Naive thymus-derived CD4-positive, alpha-beta T cell (primary cell): ENCODE measurements around the gene SLC35F5. TPM values are rescaled to one million over a fixed set of nuclear protein-coding genes. Genes with fewer than 3 reads are reported as not detected.
A peak's percentile ranks its signal among the peaks of the same experiment; 100 is the strongest.

Source experiments
- ATAC-seq: fragments of 150-1000 bp; cut with Tn5 transposase; 2 replicates; pipeline ENCODE4 v1.10.0; 2021; ENCODE audit warnings: mild to moderate bottlenecking, moderate library complexity
- CTCF ChIA-PET: fragments of 350-600 bp; sonication (Branson Sonifier 250); formaldehyde crosslinking; loops from one replicate; lab custom pipeline; 2021; ENCODE audit warnings: antibody characterized with exemption; lab: Charles Lee
- POLR2A ChIA-PET: fragments of 350-600 bp; sonication (Branson Sonifier 250); formaldehyde crosslinking; loops from one replicate; lab custom pipeline; 2021; ENCODE audit warnings: antibody characterized with exemption, inconsistent platforms; lab: Charles Lee
- DNase-seq, 9 donors: peaks; one replicate each; pipeline versions ENCODE4 v3.0.0 to v3.0.0-alpha.2; 2020 to 2022; ENCODE audit warnings: mixed read lengths in 1 of 9
- H3K27ac ChIP-seq: one replicate; pipeline ENCODE4 v1.7.0; 2013; ENCODE audit warnings: mild to moderate bottlenecking, low read depth, low read length, moderate library complexity
- H3K27me3 ChIP-seq, 2 donors: one replicate each; pipeline ENCODE4 v1.7.0; 2013; ENCODE audit warnings: low read length in 2 of 2, mild to moderate bottlenecking in 2 of 2, moderate library complexity in 2 of 2; ENCODE audit not compliant: control insufficient read depth in 2 of 2, insufficient read depth in 2 of 2
- H3K36me3 ChIP-seq, 3 experiments: 1 replicate in 2 of 3; 2 replicates in 1 of 3; pipeline ENCODE4 v1.7.0; 2013; ENCODE audit warnings: low read length in 3 of 3, mild to moderate bottlenecking in 3 of 3, moderate library complexity in 1 of 3; ENCODE audit not compliant: insufficient read depth in 3 of 3, control insufficient read depth in 2 of 3
- H3K4me1 ChIP-seq, 2 donors: one replicate each; pipeline ENCODE4 v1.7.0; 2013; ENCODE audit warnings: low read length in 2 of 2, mild to moderate bottlenecking in 2 of 2, moderate library complexity in 1 of 2; ENCODE audit not compliant: control insufficient read depth in 2 of 2, insufficient read depth in 2 of 2
- H3K4me3 ChIP-seq: 2 replicates; pipeline ENCODE4 v1.7.0; 2013; ENCODE audit warnings: mild to moderate bottlenecking, low read length
- H3K9me3 ChIP-seq, 3 experiments: 1 replicate in 2 of 3; 2 replicates in 1 of 3; pipeline ENCODE4 v1.7.0; 2013; ENCODE audit warnings: low read length in 3 of 3; ENCODE audit not compliant: control insufficient read depth in 2 of 3
- H3K27ac Mint-ChIP-seq, 9 donors: one replicate each; pipeline ENCODE4 v1.8.0; 2020 to 2022; ENCODE audit warnings: mixed read lengths in 9 of 9, mild to moderate bottlenecking in 8 of 9, moderate library complexity in 5 of 9, inconsistent platforms in 2 of 9
- H3K27me3 Mint-ChIP-seq, 5 donors: one replicate each; pipeline ENCODE4 v1.8.0; 2021 to 2022; ENCODE audit warnings: mixed read lengths in 5 of 5, mild to moderate bottlenecking in 1 of 5
- H3K36me3 Mint-ChIP-seq, 5 donors: one replicate each; pipeline ENCODE4 v1.8.0; 2020 to 2022; ENCODE audit warnings: mixed read lengths in 5 of 5, mild to moderate bottlenecking in 3 of 5, inconsistent platforms in 1 of 5
- H3K4me1 Mint-ChIP-seq, 7 donors: one replicate each; pipeline ENCODE4 v1.8.0; 2020 to 2022; ENCODE audit warnings: mixed read lengths in 7 of 7, mild to moderate bottlenecking in 3 of 7, inconsistent platforms in 1 of 7
- H3K4me3 Mint-ChIP-seq, 10 donors: one replicate each; pipeline ENCODE4 v1.8.0; 2020 to 2022; ENCODE audit warnings: mild to moderate bottlenecking in 10 of 10, mixed read lengths in 10 of 10, moderate library complexity in 6 of 10, inconsistent platforms in 2 of 10
- H3K9me3 Mint-ChIP-seq, 11 donors: one replicate each; pipeline ENCODE4 v1.8.0; 2020 to 2022; ENCODE audit warnings: mixed read lengths in 11 of 11, mild to moderate bottlenecking in 4 of 11, inconsistent platforms in 1 of 11, moderate library complexity in 1 of 11
- intact Hi-C, 2 donors: fragments of 100-400 bp; cut with micrococcal nuclease; formaldehyde crosslinking; loops; one replicate each; pipeline ENCODE4 v1.15.1; 2023
- polyA plus RNA-seq, 2 donors: library from polyadenylated mRNA; unstranded; fragments of 300-500 nt; fragmentation: Illumina TruSeq; gene quantifications; one replicate each; pipeline ENCODE4 v1.2.3, GENCODE V29; 2021
- total RNA-seq, 6 experiments: library from RNA in 5 of 6; stranded (reverse) in 5 of 6; gene quantifications; 1 replicate in 5 of 6; 2 replicates in 1 of 6; pipeline ENCODE4 v1.2.3 and lab custom pipeline; 2021 to 2026

Gene SLC35F5
- total and polyA plus RNA-seq, 7 experiments from 2014 or later, result 3.8 to 33.4 (median 25.5) TPM

- Histone ChIP-seq H3K4me3 (no peak overlapping the region), H3K36me3 (peaks cover 0 to 12% (median 0%) of the 10 kb centered on the region in 3 experiments), H3K27me3 (no peaks in the 10 kb centered on the region), H3K27ac (no peak overlapping the region), H3K9me3 (no peaks in the 10 kb centered on the region), H3K4me1 (no peaks in the 10 kb centered on the region)
- peaks cover 3 to 26% (median 20%) of the 10 kb centered on the region in 5 donors for H3K36me3 Mint-ChIP-seq
- H3K4me3 Mint-ChIP-seq, result no peak overlapping the region
- peaks cover 0 to 4% (median 0%) of the 10 kb centered on the region in 7 donors for H3K4me1 Mint-ChIP-seq
- no peak overlapping the region for H3K27ac Mint-ChIP-seq
- no peak for ATAC-seq
- H3K9me3 Mint-ChIP-seq, result no peaks in the 10 kb centered on the region
- no peaks in the 10 kb centered on the region for H3K27me3 Mint-ChIP-seq
- ChIA-PET POLR2A (no interaction called here), CTCF (no interaction called here)
- DNase-seq, result no peak
- intact Hi-C loops, result no loop called here
Measured at GRCh38 chr2:113716291-113716690, 40.2 kb downstream of the SLC35F5 start.

DNA sequence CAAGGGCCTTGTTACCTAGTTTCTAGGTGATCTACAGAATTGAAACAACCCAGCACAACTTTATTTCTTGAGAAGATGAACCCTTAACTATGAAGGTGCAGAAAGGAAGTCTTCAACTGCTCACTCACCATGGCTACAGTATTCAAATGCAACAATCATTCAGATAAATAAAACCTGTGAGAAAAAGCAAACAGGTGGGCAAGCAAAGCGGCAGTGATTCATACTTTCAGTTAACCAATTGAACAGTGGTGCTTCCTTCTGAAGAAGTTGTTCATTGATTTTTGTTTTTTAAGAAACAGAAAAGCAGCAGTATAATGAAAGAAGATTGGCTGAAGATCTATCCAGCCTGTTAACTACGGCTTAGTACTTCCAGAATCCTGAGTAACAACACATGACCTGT, 43.5 kb downstream of the SLC35F5 start:
- Histone ChIP-seq H3K27ac (no peak overlapping the region), H3K36me3 (peaks cover 0 to 12% (median 0%) of the 10 kb centered on the region in 3 experiments), H3K4me3 (no peak overlapping the region), H3K4me1 (no peaks in the 10 kb centered on the region), H3K9me3 (no peaks in the 10 kb centered on the region), H3K27me3 (no peaks in the 10 kb centered on the region)
- Mint-ChIP-seq H3K36me3 (peaks cover 3 to 26% (median 13%) of the 10 kb centered on the region in 5 donors), H3K4me1 (peaks cover 0 to 4% (median 0%) of the 10 kb centered on the region in 7 donors), H3K9me3 (no peaks in the 10 kb centered on the region), H3K27me3 (no peaks in the 10 kb centered on the region), H3K27ac (no peak overlapping the region), H3K4me3 (no peak overlapping the region)
- intact Hi-C loops, result no loop called here
- POLR2A ChIA-PET, result no interaction called here
- CTCF ChIA-PET, result no interaction called here
- ATAC-seq (no peak), DNase-seq (no peak)

- no peak overlapping the region for H3K4me3 Mint-ChIP-seq
- H3K36me3 ChIP-seq, result peaks cover 0 to 12% (median 0%) of the 10 kb centered on the region in 3 experiments
- H3K4me3 ChIP-seq, result no peak overlapping the region
- no peaks in the 10 kb centered on the region for H3K4me1 ChIP-seq
- ChIA-PET CTCF (no interaction called here), POLR2A (no interaction called here)
- no peaks in the 10 kb centered on the region for H3K27me3 ChIP-seq
- intact Hi-C loops, result no loop called here
- peaks cover 0 to 4% (median 0%) of the 10 kb centered on the region in 7 donors for H3K4me1 Mint-ChIP-seq
- no peak overlapping the region for H3K27ac ChIP-seq
- no peaks in the 10 kb centered on the region for H3K27me3 Mint-ChIP-seq
- ATAC-seq, result no peak
- no peak overlapping the region for H3K27ac Mint-ChIP-seq
- no peak for DNase-seq
- no peaks in the 10 kb centered on the region for H3K9me3 Mint-ChIP-seq
- peaks cover 3 to 26% (median 13%) of the 10 kb centered on the region in 5 donors for H3K36me3 Mint-ChIP-seq
- no peaks in the 10 kb centered on the region for H3K9me3 ChIP-seq
Measured at GRCh38 chr2:113711851-113712250, 44.6 kb downstream of the SLC35F5 start.

GRCh38 chr2:113709022-113709421, 47.4 kb downstream of the SLC35F5 start:
- Mint-ChIP-seq H3K4me1 (no peaks in the 10 kb centered on the region), H3K27ac (no peak overlapping the region), H3K36me3 (peaks cover 0 to 11% (median 4%) of the 10 kb centered on the region in 5 donors), H3K4me3 (no peak overlapping the region), H3K27me3 (no peaks in the 10 kb centered on the region), H3K9me3 (no peaks in the 10 kb centered on the region)
- H3K36me3 ChIP-seq, result peaks cover 0 to 12% (median 4%) of the 10 kb centered on the region in 3 experiments
- DNase-seq, result no peak
- no peak overlapping the region for H3K4me3 ChIP-seq
- H3K27me3 ChIP-seq, result no peaks in the 10 kb centered on the region
- H3K9me3 ChIP-seq, result no peaks in the 10 kb centered on the region
- no peaks in the 10 kb centered on the region for H3K4me1 ChIP-seq
- ATAC-seq, result no peak
- CTCF ChIA-PET, result interaction anchor here (0.6 kb wide), 1 partner anchor 31 kb away, joined by 3 read pairs; no protein-coding TSS in a partner anchor
- no peak overlapping the region for H3K27ac ChIP-seq
- POLR2A ChIA-PET, result no interaction called here
- intact Hi-C loops, result loop anchor here in 1 of 2 donors (10.0 kb wide), 1 partner anchor 104 kb away; no protein-coding TSS in a partner anchor

DNA sequence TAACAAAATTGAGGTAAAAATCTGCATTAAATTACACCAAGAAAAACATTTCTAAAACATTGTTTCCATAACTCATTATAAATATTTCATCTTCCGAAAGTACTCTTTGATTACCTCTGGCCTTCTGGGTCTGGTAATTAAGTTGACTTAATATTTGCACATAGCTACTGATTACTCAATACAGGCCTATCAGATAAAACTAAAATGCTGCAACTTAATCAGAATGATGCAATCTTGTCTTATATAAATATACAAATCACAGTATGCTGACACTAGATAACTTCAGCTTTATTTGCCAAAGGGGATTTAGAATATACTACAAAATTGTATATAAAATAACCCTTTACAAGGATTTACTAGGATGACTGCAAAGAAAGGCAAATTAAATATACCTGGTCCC, 49.3 kb downstream of the SLC35F5 start:
- no peaks in the 10 kb centered on the region for H3K27me3 ChIP-seq
- Mint-ChIP-seq H3K27ac (no peak overlapping the region), H3K9me3 (peaks cover 0 to 2% (median 0%) of the 10 kb centered on the region in 11 donors), H3K27me3 (no peaks in the 10 kb centered on the region), H3K4me1 (no peaks in the 10 kb centered on the region), H3K4me3 (no peak overlapping the region), H3K36me3 (peaks cover 0 to 4% (median 3%) of the 10 kb centered on the region in 5 donors)
- H3K27ac ChIP-seq, result no peak overlapping the region
- CTCF ChIA-PET, result interaction anchor here (0.9 kb wide), 1 partner anchor 14 kb away, joined by 4 read pairs; no protein-coding TSS in a partner anchor
- H3K4me3 ChIP-seq, result no peak overlapping the region
- POLR2A ChIA-PET, result interaction anchor here (0.7 kb wide), 1 partner anchor 93 kb away, joined by 3 read pairs; no protein-coding TSS in a partner anchor
- H3K36me3 ChIP-seq, result peaks cover 0 to 4% (median 3%) of the 10 kb centered on the region in 3 experiments
- no peak for ATAC-seq
- DNase-seq, result no peak
- intact Hi-C loops, result loop anchor here in 1 of 2 donors (10.0 kb wide), 1 partner anchor 102 kb away; no protein-coding TSS in a partner anchor
- H3K9me3 ChIP-seq, result no peaks in the 10 kb centered on the region
- no peaks in the 10 kb centered on the region for H3K4me1 ChIP-seq

GRCh38 chr2:113705982-113706523, 50.4 kb downstream of the SLC35F5 start:
- peaks cover 0 to 4% (median 3%) of the 10 kb centered on the region in 3 experiments for H3K36me3 ChIP-seq
- H3K27ac ChIP-seq, result no peak overlapping the region
- no peak for ATAC-seq
- H3K4me3 ChIP-seq, result no peak overlapping the region
- H3K27me3 Mint-ChIP-seq, result no peaks in the 10 kb centered on the region
- H3K27ac Mint-ChIP-seq, result peak overlapping the region in 1 of 9 donors; percentile 17
- peaks cover 0 to 2% (median 0%) of the 10 kb centered on the region in 11 donors for H3K9me3 Mint-ChIP-seq
- CTCF ChIA-PET, result no interaction called here
- POLR2A ChIA-PET, result no interaction called here
- H3K4me1 Mint-ChIP-seq, result no peaks in the 10 kb centered on the region
- H3K27me3 ChIP-seq, result no peaks in the 10 kb centered on the region
- no peaks in the 10 kb centered on the region for H3K4me1 ChIP-seq
- H3K36me3 Mint-ChIP-seq, result peaks cover 0 to 3% (median 0%) of the 10 kb centered on the region in 5 donors
- DNase-seq, result no peak
- no peak overlapping the region for H3K4me3 Mint-ChIP-seq
- intact Hi-C loops, result loop anchor here in 1 of 2 donors (10.0 kb wide), 1 partner anchor 101 kb away; no protein-coding TSS in a partner anchor
- H3K9me3 ChIP-seq, result no peaks in the 10 kb centered on the region
